GM21528 (cell line): ENCODE measurements around the gene MFAP3L.

Experiments
- ATAC-seq: cut with Tn5 transposase; IDR thresholded peaks from one replicate; pipeline ENCODE4 v1.9.1; 2021; ENCODE audit warnings: mild to moderate bottlenecking, moderate library complexity; ENCODE audit not compliant: unreplicated experiment, low FRiP score

MFAP3L gene

DNA sequence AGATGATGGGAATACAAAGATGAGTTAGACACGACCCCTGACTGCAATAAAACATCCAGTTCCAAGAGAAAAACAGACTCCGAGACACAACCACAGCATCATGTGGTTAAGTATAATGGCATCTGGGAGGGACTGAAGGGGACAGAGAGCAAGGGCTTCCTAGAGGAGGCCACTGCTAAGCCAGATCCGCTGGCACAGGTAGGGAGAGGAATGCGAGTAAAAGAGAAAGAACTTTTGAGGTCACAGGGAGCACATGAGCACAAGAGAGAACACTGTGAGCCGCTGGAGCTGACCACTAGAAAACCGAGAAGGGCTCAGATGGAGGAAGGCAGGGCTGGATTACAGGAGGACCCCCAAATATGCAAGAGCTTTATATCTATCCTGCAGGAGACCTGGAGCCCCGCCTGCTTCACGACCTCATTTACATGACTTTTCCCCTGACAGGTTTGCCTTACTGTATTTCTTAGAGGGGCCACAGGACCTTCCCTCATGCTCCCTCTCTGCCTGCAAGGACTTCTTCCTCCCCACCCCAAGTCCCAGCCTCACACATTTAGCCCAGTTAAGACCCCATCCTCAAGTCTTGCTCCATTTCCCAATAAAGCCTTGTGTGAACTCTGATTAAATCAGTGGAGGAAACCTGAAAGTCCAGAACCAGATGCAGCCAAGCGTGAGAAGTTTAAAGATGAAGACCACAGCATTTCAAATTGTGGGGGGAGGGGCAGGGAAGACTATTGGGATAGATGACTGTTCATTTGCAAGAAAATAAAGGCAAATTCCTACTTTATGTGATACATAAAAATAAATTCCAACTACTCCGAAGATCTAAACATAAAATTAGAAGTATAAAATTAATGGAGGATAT lies 29.6 kb downstream of the MFAP3L start:
- no peak for ATAC-seq

DNA sequence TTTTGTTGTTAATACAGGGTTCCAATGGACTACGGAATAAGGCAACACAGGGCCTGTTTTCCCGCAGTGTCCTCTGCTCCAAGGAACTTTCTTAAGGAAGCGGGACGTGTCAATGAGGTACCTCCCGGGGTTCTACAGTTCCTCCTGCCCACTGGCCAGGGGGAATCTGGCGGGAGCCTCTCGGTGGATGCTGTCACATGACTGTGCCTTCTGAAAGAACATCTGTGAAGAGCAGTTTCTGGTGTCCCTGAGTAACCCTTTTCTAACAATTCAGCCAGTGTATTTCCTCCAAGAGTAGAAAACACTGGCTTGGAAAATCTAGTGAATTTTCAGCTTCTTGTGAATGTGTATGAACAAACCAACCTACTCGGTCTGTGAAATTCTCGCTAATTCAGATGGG lies 32.7 kb downstream of the MFAP3L start:
- ATAC-seq, result no peak

DNA sequence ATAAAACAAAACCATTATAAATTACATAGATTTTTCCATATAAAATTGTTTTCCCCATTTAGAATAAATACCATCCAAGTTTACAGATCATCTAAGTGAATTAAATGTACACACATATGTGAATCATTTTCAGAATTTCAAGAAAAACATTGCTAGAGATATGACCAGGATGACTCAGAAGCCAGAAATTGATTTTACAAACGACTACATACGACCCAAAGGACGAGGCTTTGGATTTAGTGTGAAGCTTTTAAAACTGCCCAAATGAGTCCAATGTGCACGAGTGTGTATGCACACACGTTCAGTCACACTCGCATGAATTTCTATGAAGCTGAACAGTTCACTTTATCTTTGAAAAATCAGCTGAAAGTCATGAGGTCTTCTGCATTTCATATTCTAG lies 37.9 kb downstream of the MFAP3L start:
- ATAC-seq, result no peak

DNA sequence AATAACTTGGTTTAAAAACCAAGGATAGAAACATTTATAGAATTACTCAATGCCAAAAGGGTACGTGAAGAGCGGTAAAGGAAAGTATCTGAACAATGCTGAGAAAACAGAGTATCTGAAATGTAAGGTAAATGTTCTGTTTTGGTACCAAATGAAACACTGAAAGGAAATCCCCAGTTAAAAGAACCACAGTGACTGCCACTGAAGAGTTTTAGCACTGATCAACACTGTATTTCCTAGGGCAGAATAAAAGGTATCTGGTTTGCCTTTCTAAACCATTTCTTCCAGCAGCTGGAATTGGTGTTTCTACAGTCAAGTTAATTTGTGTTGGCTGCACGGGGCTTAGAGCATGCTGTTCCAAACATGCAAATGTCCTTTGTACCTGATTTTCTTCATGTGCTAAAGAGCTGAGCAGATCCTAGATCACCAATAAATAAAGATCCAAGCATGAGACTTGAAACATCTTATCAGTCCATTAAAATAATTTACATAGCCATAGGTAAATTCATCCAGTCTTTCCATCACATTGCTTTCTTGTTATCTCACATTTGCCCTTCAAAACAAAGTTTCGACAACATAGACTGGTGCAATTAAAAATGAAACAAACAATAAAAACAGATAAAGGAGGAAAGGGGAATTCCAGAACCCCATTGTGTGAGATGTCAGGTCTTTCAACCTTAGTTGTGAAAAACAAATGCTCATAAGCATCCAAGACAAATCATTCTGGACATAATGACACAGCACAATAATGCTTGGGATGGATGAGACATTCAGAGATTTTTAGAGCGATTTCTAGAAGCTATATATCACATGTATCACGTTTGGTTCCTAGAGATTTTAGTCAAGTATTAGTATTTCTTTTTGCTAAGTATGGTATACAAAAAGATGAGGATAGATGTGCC lies 38.6 kb downstream of the MFAP3L start:
- ATAC-seq, result no peak

DNA sequence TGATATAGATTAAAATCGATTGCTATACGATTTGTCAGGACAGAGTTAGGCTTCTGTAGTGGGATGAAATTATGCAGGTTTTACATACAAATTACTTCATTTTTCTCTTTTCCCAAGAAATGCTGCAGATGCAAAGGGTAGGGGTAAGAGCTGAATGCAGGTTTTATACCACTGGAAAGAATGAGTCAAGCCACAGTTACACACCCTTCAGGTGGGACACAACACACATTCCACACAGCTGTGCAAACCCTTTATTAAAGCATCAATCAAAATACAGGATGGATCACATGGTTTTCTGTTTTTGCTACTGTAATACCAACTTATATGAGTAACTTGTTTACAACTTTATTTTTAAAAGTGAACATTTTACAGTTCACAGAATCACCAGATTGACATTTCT lies 39.8 kb downstream of the MFAP3L start:
- ATAC-seq, result no peak

DNA sequence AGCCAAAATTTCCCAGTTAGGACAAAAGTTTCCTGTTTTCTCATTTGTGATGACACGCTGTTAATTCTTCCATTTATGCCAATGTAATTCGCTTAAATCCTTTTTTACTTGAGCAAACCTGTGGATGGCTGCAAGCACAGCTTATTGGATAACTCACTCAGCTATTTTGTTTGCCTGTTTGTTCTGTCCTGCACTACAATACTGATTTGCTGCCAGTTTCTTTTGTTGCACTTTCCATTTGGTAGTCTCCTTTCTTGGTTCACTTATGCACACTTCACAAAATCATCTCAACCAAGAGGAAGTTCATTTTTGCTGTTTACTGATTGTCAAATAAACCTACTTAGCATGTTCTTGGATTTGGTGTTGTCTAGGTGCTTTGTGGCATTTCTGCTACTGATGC lies 40.3 kb downstream of the MFAP3L start:
- ATAC-seq, result no peak

DNA sequence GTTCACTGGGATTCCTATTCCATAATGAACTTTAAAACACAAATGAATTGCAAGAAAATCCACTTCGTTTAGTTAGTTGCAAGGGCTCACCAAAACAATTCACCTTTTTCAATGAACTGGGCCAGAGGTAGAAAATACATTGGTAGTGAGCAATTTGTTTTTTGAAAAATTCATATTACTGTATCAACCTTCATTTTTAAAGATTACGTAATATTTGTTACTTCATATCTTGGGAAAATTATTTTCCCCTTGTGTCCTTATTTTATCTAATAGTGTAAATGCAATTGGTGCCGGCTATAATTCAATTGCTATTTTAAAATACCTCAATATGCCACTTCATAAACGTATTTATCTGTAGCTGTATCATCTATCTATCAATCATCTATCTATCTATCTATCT lies 41.5 kb downstream of the MFAP3L start:
- no peak for ATAC-seq

DNA sequence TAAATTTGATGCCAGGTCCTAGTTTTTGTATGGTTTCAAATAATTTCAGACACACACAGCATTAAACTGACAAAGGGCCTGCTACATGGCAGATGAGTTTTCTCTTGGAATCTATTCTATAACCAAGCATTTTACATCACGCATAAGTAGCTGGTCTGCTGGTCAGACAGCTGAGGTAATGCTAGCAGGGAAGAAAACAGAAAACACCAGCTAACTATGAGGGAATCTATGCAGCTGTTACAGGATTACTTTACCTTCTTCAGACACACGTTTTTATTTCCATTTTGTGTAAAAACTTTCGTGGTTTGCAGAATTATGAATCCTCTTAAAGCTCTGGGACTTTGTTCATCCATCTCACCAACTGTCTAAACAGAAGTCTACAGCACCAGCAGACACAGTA lies 42.0 kb downstream of the MFAP3L start:
- ATAC-seq, result no peak

DNA sequence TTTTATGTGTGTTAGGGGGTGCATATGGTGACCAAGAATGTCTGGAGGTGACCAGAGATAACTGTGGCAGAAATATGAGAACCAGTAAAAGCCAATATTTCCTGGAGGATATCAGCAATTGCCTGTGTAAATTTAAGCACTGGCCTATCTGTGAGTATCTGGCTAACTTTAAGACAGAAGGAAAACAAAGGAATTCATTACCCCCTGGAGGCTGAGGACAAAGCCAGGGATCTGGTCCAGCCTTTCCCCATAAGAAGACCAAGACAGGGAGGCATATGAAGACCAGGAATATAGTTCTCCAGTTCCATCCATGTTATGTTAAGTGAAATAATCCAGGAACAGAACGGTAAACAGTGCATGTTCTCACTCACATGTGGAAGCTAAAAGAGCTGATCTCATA lies 49.2 kb downstream of the MFAP3L start:
- no peak for ATAC-seq

DNA sequence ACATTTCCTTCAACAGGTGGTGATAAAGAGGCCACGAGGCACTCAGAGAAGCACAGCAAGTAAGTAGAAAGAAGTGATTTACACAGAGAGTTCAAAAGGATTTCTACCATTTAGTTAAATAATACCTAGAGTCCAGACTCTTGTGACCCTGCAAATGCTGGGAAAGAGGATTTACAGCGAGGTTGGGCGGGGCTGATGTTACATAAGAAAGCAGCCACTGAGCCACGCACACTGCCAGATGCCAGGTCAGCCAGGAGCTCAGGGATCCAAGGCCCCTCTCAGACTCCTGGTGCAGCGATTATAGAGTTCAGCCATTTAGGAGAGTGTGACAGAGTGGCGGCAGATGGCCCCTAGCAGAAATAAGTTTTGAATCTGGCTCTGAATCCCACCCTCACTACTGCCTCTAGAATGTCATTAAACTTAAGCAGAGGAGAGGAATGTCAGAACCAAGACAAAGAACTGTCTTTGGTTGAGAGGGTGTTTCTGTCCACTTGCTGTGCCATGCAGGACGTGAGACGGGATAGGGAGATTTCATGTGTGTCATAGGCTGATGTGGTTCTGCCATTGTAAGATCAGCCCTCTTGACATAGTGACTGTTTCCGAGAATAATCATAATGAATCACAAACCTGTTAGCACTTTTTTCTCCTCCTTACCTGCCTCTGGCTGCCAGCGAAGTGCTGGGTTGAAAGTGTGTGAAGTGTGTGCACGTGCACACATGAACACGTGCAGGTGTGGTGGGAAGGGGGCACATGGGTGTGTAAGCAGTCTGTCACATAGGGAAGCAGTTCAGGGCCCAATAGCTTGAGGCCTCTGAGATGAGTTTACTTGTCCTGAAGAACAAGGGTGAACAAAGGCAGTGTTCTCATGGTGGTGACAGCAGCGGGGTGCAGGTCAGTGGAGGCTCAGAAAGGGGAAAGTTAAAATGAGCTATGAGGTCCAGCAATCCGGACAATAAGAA lies 50.1 kb downstream of the MFAP3L start:
- ATAC-seq, result no peak

DNA sequence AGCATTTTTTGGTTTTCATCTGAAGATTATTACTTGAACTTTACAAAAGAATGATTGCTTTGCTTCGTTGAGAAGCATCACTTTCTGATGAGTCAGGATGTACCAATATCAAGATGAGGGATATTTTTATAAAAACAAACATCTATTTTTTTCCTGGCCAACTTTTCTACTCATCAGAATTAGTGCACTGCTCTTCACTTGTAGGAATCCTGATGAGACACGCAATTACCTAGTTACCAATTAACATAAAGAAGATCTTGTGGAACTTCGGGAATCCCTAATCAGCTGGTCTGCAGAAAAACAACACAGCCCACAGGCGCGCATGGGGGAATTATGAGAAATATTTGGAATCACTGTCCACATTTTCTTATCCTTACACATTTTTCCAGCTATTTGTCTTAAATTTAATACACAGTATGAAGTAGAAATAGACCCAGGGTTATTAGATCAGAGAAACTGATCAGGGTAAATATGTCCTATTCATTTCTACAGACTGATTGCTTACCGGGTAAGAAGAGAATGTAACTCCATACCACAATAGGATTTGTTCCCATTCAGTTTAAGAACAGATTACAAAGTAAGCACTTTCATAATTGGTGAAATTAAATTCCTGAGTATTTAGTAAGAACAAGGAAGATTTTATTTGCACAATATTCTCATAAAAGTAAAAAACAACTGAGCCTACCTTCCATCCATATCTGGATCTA lies 50.9 kb downstream of the MFAP3L start:
- ATAC-seq, result no peak

DNA sequence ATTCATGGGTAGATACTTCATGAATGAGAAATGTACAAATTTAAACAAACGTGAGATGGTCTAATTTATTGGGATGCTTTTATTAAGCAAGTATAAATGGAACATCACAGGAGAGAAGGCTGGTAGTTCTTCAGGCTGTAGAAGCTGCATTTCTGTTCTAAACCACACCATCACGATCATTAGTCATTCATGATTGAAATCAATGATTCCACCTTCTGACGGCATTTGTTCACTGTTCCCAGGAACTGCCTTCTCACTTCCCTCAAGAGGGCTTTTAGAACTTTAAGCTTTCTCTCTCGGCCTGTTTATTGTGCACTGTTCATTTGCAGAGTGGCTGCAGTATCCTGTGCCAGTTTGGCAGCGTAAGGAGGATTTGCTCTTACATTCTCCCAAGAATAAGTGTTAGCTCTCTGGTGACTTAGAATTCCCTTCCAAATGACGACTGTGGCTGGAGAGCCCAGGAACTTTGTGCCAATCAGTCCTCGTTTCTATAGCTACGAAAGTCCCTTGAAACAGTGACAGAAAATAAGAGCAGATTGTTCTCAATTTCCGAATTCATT lies 54.7 kb downstream of the MFAP3L start:
- ATAC-seq, result no peak

DNA sequence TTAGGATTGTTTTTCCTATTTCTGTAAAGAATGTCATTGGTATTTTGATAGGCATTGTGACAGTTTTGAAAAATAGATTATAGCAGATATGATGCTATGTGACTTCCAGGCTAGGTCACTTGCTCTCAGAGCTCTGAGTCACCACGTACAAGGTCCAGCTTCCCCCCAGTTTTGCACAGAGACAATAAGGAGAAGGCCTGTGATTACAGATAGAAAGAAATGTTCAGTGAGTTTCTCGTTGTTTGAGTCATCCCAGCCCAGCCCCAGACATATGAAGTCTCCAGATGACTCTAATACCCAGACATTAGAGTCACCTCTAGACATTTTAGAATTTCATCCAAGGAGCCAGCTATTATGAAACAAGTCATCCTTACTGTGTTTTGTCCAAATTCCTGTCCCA lies 57.2 kb downstream of the MFAP3L start:
- ATAC-seq, result no peak

DNA sequence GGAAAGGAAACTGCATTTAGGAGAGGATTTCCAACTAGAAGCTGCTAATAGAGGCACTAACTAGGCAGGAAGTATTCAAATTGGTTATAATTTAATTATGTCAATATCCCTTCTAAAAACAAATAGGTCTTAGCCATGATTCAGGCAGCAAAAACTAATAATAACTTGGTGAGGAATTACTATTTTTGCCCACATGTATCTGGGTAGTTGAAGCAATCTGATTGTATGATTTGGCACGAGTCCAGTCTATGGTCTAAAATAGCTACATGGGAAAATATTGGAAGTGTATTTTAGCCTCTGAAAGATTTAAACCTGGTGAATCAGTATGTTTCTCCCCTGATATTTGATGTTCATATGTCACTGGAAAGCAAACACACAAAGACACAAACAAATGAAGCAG lies 62.2 kb downstream of the MFAP3L start:
- no peak for ATAC-seq

DNA sequence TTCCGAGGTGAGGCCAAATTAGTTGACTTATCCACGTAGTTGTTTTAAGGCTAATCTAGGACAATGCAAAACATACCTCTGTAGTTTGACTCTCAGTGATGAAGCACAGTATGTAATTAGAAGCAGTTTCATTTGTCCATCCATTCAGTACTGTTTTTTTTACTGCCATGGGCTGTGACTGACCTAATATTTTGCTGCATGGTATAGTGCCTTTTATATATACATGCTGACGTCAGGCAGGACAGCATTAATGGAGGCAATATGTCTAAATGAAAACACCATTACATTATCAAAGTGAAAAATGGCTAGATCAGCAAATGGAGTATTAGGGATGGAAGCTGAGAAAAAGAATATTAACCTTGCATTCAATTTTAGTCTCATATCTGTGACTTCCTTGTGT lies 66.9 kb downstream of the MFAP3L start:
- no peak for ATAC-seq

DNA sequence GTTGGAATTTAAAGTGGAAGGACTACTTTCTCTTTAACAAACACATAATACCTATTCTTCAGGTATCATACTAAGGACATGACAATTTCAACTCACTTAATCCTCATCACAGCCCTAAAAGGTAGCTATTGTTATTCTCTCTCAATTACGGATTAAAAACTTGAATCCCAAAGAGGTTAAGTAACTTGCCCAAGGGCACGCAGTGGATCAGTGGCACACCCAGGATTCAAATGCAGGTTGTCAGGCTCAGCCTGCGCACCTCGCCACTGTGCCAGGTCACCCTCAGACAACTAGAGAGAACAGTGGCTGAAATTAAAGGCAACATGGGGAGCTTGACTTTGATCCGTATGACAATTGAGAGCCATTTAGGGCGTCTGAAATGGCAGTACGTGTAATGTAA lies 67.6 kb downstream of the MFAP3L start:
- no peak for ATAC-seq

DNA sequence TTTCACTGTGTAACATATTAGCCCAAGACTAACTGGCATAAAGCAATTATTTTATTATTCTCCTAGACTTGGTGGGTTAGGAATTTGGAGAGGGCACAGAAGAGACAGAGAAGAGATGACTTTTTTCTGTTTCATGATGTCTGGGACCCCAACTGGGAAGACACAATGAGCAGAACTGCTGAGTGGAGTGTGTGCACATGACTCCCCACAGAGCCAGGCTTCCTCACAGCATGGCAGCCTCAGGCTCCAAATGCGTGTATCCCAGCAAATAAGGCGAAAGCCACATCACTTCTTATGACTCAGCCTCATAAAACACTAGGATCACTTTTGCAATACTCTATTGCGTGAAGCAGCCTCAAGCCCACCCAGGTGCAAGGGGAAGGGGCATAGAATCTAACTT lies 68.4 kb downstream of the MFAP3L start:
- ATAC-seq, result no peak

DNA sequence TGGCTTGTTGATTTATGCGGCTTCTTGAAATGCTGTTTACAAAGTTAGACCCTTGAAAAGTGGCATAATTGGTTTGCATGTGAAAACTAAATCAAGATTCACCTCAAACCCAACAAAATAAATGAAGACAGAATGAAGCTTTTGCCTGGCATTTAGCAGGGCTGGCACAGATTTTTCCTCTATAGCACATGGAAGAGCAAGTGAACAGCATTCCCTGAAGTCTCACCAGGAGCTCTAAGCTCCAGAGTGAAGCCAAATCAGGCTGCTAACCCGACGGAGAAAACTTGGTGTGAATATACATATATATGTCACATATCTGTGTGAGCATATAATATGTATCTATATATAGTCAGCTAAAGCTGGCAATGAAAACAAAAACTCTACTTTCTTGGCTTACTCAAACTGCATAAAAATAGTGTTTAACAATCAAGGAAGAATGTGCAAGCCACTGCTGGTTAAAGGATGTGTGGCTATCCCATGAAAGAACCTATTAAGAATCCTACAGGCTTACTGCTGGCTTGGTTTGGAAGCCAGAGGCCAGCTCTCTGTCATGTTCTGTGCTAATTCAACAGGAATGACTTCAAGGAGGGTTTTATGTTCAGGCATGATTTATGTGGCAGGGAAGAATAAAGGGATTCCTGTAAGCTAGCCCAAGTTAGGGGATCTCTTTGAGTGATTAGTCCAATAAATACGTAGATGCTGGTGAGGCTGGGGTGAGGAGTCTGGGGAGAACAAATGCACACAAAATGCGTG lies 69.9 kb downstream of the MFAP3L start:
- ATAC-seq, result no peak

DNA sequence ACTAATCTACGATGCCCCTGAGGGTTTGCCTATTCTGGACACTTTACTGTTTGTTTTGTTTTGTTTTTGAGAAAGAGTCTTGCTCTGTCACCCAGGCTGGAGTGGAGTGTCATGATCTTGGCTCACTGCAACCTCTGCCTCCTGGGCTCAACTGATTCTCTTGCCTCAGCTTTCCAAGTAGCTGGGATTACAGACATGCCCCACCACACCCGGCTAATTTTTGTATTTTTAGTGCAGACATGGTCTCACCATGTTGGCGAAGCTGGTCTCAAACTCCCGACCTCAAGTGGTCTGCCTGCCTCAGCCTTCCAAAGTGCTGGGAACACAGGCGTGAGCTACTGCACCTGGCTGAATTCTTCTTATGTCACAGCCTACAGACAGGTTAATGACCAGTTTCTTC lies 70.7 kb downstream of the MFAP3L start:
- no peak for ATAC-seq
